ENCODE measurements around the gene CST9L. TPM values are rescaled to one million over a fixed set of nuclear protein-coding genes. Genes with fewer than 3 reads are reported as not detected.

Gene CST9L
- total and polyA plus RNA-seq, 10 of the 15 experiments (the other 5 are each of a cell fraction or from before 2014, with no cell fraction given), result not detected

GRCh38 chr20:23595941-23596340, 27.7 kb upstream of the CST9L start:
- Histone ChIP-seq H3K9ac (ENCODE audit: control insufficient read depth, insufficient read depth, low read length) (no peak overlapping the region), H3K9me3 (replicated peaks; ENCODE audit: control insufficient read depth, insufficient read depth, low read length) (no peaks in the 10 kb centered on the region), H3K4me1 (ENCODE audit: control insufficient read depth, insufficient read depth, low read length) (no peaks in the 10 kb centered on the region), H3K79me2 (ENCODE audit: control insufficient read depth, insufficient read depth, low read length) (no peaks in the 10 kb centered on the region), H3K27me3 (replicated peaks in 1 of 2; ENCODE audit: control insufficient read depth in 2 of 2, insufficient read depth in 2 of 2, low read length in 1 of 2) (no peaks in the 10 kb centered on the region), H2AFZ (ENCODE audit: control insufficient read depth, low read depth, low read length) (no peak overlapping the region), H3K36me3 (ENCODE audit: control insufficient read depth in 2 of 2, insufficient read depth in 2 of 2, low read length in 1 of 2) (no peaks in the 10 kb centered on the region), H4K20me1 (ENCODE audit: control insufficient read depth, insufficient read depth) (no peaks in the 10 kb centered on the region), H3K27ac (ENCODE audit: control insufficient read depth, insufficient read depth) (no peak overlapping the region), H3K4me3 (no peak overlapping the region), H3K4me2 (ENCODE audit: control insufficient read depth, insufficient read depth) (no peak overlapping the region)
- 0% methylated on average over 1 of the region's 1 CpG for WGBS (ENCODE audit: insufficient coverage, insufficient replicate concordance, low lambda C conversion rate, missing lambda C conversion rate)
- ChIA-PET POLR2A (no interaction called here), SMC1A (ENCODE audit: uncharacterized antibody, unreplicated experiment) (no interaction called here), CTCF (interaction anchor here (0.9 kb wide), 1 partner anchor 246 kb away, joined by 3 read pairs; no protein-coding TSS in a partner anchor), RAD21 (ENCODE audit: unreplicated experiment) (no interaction called here)
- intact Hi-C loops (cut with micrococcal nuclease; ENCODE audit: unreplicated experiment), result no loop called here
- ATAC-seq, result no peak
- in situ Hi-C loops (cut with MboI), result no loop called here
- no peak for FAIRE-seq
- TF ChIP-seq NR2C1 (IDR thresholded peaks at IDR 0.05), result no peak
- no peak for TF ChIP-seq MEF2A (IDR thresholded peaks at IDR 0.05; ENCODE audit: insufficient read depth, low read depth, low read length)
- TF ChIP-seq POLR2A (IDR thresholded peaks at IDR 0.05; ENCODE audit: low read depth, low read length), result no peak
- TF ChIP-seq ZBTB40 (IDR thresholded peaks at IDR 0.05; ENCODE audit: borderline replicate concordance), result no peak
- no peak for TF ChIP-seq REST (IDR thresholded peaks at IDR 0.05; ENCODE audit: low read depth, low read length)
- no peak for TF ChIP-seq HDAC6 (IDR thresholded peaks at IDR 0.05; ENCODE audit: unreplicated experiment)
- TF ChIP-seq MYB (IDR thresholded peaks at IDR 0.05; ENCODE audit: borderline replicate concordance, low read depth, low read length), result no peak
- no peak for TF ChIP-seq SMC3 (IDR thresholded peaks at IDR 0.05; ENCODE audit: borderline replicate concordance, low read length)
- no peak for TF ChIP-seq SREBF1 (IDR thresholded peaks at IDR 0.05; ENCODE audit: low read length)
- TF ChIP-seq GABPA (IDR thresholded peaks at IDR 0.05; ENCODE audit: low read depth), result no peak
- no peak for TF ChIP-seq SUZ12 (IDR thresholded peaks at IDR 0.05; ENCODE audit: unreplicated experiment)
- no peak for TF ChIP-seq STAT3 (IDR thresholded peaks at IDR 0.05; ENCODE audit: low read depth, low read length)
- no peak for TF ChIP-seq HCFC1 (IDR thresholded peaks at IDR 0.05; ENCODE audit: low read length)
- TF ChIP-seq TCF12 (IDR thresholded peaks at IDR 0.05; ENCODE audit: low read depth, low read length), result no peak
- no peak for TF ChIP-seq TCF7 (IDR thresholded peaks at IDR 0.05; ENCODE audit: borderline replicate concordance)
- no TSS peak for BruUV-seq (replicated peaks)
- DNase-seq (ENCODE audit: low read depth, low spot score), result no peak
